ENCODE data around the gene PRCC. TPM values are rescaled to one million over a fixed set of nuclear protein-coding genes. Genes with fewer than 3 reads are reported as not detected.
A peak's percentile ranks its signal among the peaks of the same experiment; 100 is the strongest.

PRCC gene
- total and polyA plus RNA-seq, 2 of the 13 experiments (the other 11 are each of a cell fraction or from before 2014, with no cell fraction given) = 24.2 to 40.5 TPM

GRCh38 chr1:156740741-156741480 lies 26.4 kb upstream of the PRCC start, which contains the start of gene MRPL24 (continued):
- TF ChIP-seq, protein P1, sequence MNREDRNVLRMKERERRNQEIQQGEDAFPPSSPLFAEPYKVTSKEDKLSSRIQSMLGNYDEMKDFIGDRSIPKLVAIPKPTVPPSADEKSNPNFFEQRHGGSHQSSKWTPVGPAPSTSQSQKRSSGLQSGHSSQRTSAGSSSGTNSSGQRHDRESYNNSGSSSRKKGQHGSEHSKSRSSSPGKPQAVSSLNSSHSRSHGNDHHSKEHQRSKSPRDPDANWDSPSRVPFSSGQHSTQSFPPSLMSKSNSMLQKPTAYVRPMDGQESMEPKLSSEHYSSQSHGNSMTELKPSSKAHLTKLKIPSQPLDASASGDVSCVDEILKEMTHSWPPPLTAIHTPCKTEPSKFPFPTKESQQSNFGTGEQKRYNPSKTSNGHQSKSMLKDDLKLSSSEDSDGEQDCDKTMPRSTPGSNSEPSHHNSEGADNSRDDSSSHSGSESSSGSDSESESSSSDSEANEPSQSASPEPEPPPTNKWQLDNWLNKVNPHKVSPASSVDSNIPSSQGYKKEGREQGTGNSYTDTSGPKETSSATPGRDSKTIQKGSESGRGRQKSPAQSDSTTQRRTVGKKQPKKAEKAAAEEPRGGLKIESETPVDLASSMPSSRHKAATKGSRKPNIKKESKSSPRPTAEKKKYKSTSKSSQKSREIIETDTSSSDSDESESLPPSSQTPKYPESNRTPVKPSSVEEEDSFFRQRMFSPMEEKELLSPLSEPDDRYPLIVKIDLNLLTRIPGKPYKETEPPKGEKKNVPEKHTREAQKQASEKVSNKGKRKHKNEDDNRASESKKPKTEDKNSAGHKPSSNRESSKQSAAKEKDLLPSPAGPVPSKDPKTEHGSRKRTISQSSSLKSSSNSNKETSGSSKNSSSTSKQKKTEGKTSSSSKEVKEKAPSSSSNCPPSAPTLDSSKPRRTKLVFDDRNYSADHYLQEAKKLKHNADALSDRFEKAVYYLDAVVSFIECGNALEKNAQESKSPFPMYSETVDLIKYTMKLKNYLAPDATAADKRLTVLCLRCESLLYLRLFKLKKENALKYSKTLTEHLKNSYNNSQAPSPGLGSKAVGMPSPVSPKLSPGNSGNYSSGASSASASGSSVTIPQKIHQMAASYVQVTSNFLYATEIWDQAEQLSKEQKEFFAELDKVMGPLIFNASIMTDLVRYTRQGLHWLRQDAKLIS (CRISPR knock-in tag; IDR thresholded peaks at IDR 0.05) = 0 out of 2 replicates have a peak, but pooled peaks have one; percentile 60
- TF ChIP-seq ZNF607 (CRISPR knock-in tag; IDR thresholded peaks at IDR 0.05; ENCODE audit: borderline replicate concordance) (peak; percentile 75; the same call in 1 of the 2 replicates), NRL (CRISPR knock-in tag; IDR thresholded peaks at IDR 0.05; ENCODE audit: borderline replicate concordance) (peak; percentile 78; the same call in 1 of the 2 replicates), ZSCAN30 (CRISPR knock-in tag; IDR thresholded peaks at IDR 0.05) (0 out of 2 replicates have a peak, but pooled peaks have one; percentile 45), MEF2D (CRISPR knock-in tag; IDR thresholded peaks at IDR 0.05) (peak; percentile 81), ZNF333 (CRISPR knock-in tag; IDR thresholded peaks at IDR 0.05; ENCODE audit: borderline replicate concordance) (peak; percentile 90), HNF4G (IDR thresholded peaks at IDR 0.05; ENCODE audit: borderline replicate concordance, low read depth, low read length) (peak; percentile 63), HNF4G (CRISPR knock-in tag; IDR thresholded peaks at IDR 0.05; ENCODE audit: borderline replicate concordance, low read depth) (peak; percentile 68), ZNF253 (CRISPR knock-in tag; IDR thresholded peaks at IDR 0.05; ENCODE audit: borderline replicate concordance) (no peak; the same call in 1 of the 2 replicates), NR2F2 (IDR thresholded peaks at IDR 0.05; ENCODE audit: borderline replicate concordance, low read depth) (peak; percentile 68; the same call in 1 of the 2 replicates), AGO2 (optimal IDR thresholded peaks at IDR 0.05; ENCODE audit: low read depth, low read length) (peak; percentile 79), NONO (IDR thresholded peaks at IDR 0.05) (no peak), NONO (CRISPR knock-in tag; conservative IDR thresholded peaks at IDR 0.05) (peak; percentile 81), ZNF282 (IDR thresholded peaks at IDR 0.05; ENCODE audit: partially characterized antibody) (no peak)
- TF ChIP-seq, protein P2, sequence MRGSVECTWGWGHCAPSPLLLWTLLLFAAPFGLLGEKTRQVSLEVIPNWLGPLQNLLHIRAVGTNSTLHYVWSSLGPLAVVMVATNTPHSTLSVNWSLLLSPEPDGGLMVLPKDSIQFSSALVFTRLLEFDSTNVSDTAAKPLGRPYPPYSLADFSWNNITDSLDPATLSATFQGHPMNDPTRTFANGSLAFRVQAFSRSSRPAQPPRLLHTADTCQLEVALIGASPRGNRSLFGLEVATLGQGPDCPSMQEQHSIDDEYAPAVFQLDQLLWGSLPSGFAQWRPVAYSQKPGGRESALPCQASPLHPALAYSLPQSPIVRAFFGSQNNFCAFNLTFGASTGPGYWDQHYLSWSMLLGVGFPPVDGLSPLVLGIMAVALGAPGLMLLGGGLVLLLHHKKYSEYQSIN (CRISPR knock-in tag; IDR thresholded peaks at IDR 0.05; ENCODE audit: borderline replicate concordance) = no peak
- TF ChIP-seq, protein P3, sequence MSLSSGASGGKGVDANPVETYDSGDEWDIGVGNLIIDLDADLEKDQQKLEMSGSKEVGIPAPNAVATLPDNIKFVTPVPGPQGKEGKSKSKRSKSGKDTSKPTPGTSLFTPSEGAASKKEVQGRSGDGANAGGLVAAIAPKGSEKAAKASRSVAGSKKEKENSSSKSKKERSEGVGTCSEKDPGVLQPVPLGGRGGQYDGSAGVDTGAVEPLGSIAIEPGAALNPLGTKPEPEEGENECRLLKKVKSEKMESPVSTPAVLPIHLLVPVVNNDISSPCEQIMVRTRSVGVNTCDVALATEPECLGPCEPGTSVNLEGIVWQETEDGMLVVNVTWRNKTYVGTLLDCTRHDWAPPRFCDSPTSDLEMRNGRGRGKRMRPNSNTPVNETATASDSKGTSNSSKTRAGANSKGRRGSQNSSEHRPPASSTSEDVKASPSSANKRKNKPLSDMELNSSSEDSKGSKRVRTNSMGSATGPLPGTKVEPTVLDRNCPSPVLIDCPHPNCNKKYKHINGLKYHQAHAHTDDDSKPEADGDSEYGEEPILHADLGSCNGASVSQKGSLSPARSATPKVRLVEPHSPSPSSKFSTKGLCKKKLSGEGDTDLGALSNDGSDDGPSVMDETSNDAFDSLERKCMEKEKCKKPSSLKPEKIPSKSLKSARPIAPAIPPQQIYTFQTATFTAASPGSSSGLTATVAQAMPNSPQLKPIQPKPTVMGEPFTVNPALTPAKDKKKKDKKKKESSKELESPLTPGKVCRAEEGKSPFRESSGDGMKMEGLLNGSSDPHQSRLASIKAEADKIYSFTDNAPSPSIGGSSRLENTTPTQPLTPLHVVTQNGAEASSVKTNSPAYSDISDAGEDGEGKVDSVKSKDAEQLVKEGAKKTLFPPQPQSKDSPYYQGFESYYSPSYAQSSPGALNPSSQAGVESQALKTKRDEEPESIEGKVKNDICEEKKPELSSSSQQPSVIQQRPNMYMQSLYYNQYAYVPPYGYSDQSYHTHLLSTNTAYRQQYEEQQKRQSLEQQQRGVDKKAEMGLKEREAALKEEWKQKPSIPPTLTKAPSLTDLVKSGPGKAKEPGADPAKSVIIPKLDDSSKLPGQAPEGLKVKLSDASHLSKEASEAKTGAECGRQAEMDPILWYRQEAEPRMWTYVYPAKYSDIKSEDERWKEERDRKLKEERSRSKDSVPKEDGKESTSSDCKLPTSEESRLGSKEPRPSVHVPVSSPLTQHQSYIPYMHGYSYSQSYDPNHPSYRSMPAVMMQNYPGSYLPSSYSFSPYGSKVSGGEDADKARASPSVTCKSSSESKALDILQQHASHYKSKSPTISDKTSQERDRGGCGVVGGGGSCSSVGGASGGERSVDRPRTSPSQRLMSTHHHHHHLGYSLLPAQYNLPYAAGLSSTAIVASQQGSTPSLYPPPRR (CRISPR knock-in tag; IDR thresholded peaks at IDR 0.05; ENCODE audit: borderline replicate concordance) = peak; percentile 68; the same call in 1 of the 2 replicates
